Measurements from ENCODE around the gene CCBE1.

Gene CCBE1

DNA sequence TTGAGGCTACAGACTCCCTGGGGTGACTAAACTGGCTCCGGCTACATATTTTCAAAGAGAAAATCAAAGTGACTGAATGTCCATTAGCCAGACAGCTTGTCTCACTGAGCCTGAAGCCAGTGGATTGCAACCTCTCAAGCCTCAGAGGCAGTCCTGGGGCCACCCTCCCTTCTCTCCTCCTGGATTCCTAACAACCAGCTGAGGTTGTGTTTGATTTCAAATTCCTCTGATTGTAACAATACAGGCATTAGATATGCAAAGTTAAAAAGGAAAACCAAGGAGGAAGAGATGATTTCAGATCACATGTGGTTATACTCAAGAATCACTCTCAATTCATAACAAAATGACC, 237.2 kb downstream of the CCBE1 start:
- no peaks in the 10 kb centered on the region for H3K79me1 ChIP-seq (ENCODE audit: low read depth, low read length)
- no peak overlapping the region for H2AK5ac ChIP-seq (ENCODE audit: low read depth, low read length)
- no peak overlapping the region for H3K4me3 ChIP-seq (ENCODE audit: low read length in 2 of 2)
- H2BK5ac ChIP-seq (ENCODE audit: low read length): no peak overlapping the region
- DNase-seq (ENCODE audit: low spot score): no peak
- no CpG with 5 or more reads among the region's 1 CpG for WGBS, 2 donors (ENCODE audit: extremely low coverage in 2 of 2, insufficient read length in 2 of 2, insufficient replicate concordance in 1 of 2)
- H3K4me2 ChIP-seq (ENCODE audit: insufficient read depth, low read length, poor library complexity, severe bottlenecking): no peak overlapping the region
- no peak overlapping the region for H3K27ac ChIP-seq (replicated peaks; ENCODE audit: low read length)
- H2AFZ ChIP-seq (ENCODE audit: low read length): no peak overlapping the region
- H4K8ac ChIP-seq (ENCODE audit: low read depth, low read length): no peak overlapping the region
- H3K14ac ChIP-seq (ENCODE audit: low read length): no peak overlapping the region
- H4K91ac ChIP-seq (ENCODE audit: low read depth, low read length, poor library complexity): no peak overlapping the region
- H3K27me3 ChIP-seq (ENCODE audit: control insufficient read depth in 3 of 3, insufficient read depth in 3 of 3, low read depth in 1 of 3, low read length in 3 of 3): peaks cover 0 to 19% (median 0%) of the 10 kb centered on the region in 3 experiments
- no peak overlapping the region for H3K4ac ChIP-seq (ENCODE audit: low read length)
- H3K36me3 ChIP-seq (replicated peaks in 1 of 2; ENCODE audit: control insufficient read depth in 2 of 2, insufficient read depth in 2 of 2, low read length in 2 of 2): no peaks in the 10 kb centered on the region
- no peak overlapping the region for H2BK12ac ChIP-seq (ENCODE audit: low read length)
- H3K9ac ChIP-seq (ENCODE audit: low read depth, low read length, poor library complexity): no peak overlapping the region
- no peak overlapping the region for H3K18ac ChIP-seq (ENCODE audit: low read length)
- H3K9me3 ChIP-seq (replicated peaks in 1 of 2; ENCODE audit: control insufficient read depth in 2 of 2, insufficient read depth in 1 of 2, low read depth in 1 of 2, low read length in 2 of 2): no peaks in the 10 kb centered on the region
- H3K4me1 ChIP-seq (ENCODE audit: control insufficient read depth in 2 of 2, insufficient read depth in 1 of 2, low read depth in 1 of 2, low read length in 2 of 2): peaks cover 0 to 4% of the 10 kb centered on the region in 2 donors
- H2BK15ac ChIP-seq (ENCODE audit: low read length): no peak overlapping the region
- no peak overlapping the region for H3K23ac ChIP-seq (ENCODE audit: low read depth, low read length, poor library complexity)
- no peak overlapping the region for H2BK120ac ChIP-seq (ENCODE audit: low read depth, low read length)

DNA sequence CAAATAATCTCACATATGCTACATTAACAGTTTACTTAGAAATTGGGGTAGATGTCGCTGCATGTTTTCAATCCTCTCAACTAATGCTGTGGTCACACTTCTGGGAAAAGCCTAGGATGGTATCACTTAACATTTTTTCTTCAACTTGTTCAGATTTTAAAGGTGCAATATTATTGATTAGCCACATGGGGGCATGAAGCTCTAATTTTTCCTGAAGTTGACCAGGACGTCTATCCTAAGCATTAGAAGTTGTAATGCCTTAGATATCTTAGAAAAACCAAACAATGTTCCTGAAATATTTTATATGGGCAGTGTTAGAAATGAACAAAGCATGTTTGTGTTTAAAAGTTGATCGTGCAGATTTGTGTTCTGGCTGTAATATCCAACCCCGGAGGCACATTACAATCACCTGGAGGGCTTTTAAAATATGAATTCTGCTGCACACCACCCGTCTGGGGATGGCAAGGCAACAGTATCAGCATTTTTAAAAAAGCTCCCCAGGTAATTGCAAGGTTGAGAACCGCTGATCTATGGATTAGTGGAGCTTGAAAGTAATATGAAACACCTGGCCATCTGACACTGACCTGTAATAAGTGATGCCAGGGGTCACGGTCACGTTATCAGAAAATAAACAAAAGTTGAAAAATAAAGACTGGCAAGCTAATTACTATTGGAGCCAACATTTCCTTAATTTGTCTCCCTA, 237.7 kb downstream of the CCBE1 start:
- Histone ChIP-seq H2BK15ac (ENCODE audit: low read length) (no peak overlapping the region), H2AK5ac (ENCODE audit: low read depth, low read length) (no peak overlapping the region), H3K27ac (replicated peaks; ENCODE audit: low read length) (no peak overlapping the region), H3K27me3 (ENCODE audit: control insufficient read depth in 3 of 3, insufficient read depth in 3 of 3, low read depth in 1 of 3, low read length in 3 of 3) (peaks cover 0 to 23% (median 0%) of the 10 kb centered on the region in 3 experiments), H3K36me3 (replicated peaks in 1 of 2; ENCODE audit: control insufficient read depth in 2 of 2, insufficient read depth in 2 of 2, low read length in 2 of 2) (no peaks in the 10 kb centered on the region), H2AFZ (ENCODE audit: low read length) (no peak overlapping the region), H4K91ac (ENCODE audit: low read depth, low read length, poor library complexity) (no peak overlapping the region), H2BK120ac (ENCODE audit: low read depth, low read length) (no peak overlapping the region), H3K4me3 (ENCODE audit: low read length in 2 of 2) (no peak overlapping the region), H3K4ac (ENCODE audit: low read length) (no peak overlapping the region), H3K4me2 (ENCODE audit: insufficient read depth, low read length, poor library complexity, severe bottlenecking) (no peak overlapping the region), H3K18ac (ENCODE audit: low read length) (no peak overlapping the region), H3K14ac (ENCODE audit: low read length) (no peak overlapping the region), H3K9me3 (replicated peaks in 1 of 2; ENCODE audit: control insufficient read depth in 2 of 2, insufficient read depth in 1 of 2, low read depth in 1 of 2, low read length in 2 of 2) (no peaks in the 10 kb centered on the region), H2BK12ac (ENCODE audit: low read length) (no peak overlapping the region), H2BK5ac (ENCODE audit: low read length) (no peak overlapping the region), H3K4me1 (ENCODE audit: control insufficient read depth in 2 of 2, insufficient read depth in 1 of 2, low read depth in 1 of 2, low read length in 2 of 2) (peaks cover 0 to 6% of the 10 kb centered on the region in 2 donors), H3K79me1 (ENCODE audit: low read depth, low read length) (no peaks in the 10 kb centered on the region), H3K9ac (ENCODE audit: low read depth, low read length, poor library complexity) (no peak overlapping the region), H3K23ac (ENCODE audit: low read depth, low read length, poor library complexity) (no peak overlapping the region), H4K8ac (ENCODE audit: low read depth, low read length) (no peak overlapping the region)
- DNase-seq (ENCODE audit: low spot score): no peak
- no CpG with 5 or more reads among the region's 8 CpGs for WGBS, 2 donors (ENCODE audit: extremely low coverage in 2 of 2, insufficient read length in 2 of 2, insufficient replicate concordance in 1 of 2)

DNA sequence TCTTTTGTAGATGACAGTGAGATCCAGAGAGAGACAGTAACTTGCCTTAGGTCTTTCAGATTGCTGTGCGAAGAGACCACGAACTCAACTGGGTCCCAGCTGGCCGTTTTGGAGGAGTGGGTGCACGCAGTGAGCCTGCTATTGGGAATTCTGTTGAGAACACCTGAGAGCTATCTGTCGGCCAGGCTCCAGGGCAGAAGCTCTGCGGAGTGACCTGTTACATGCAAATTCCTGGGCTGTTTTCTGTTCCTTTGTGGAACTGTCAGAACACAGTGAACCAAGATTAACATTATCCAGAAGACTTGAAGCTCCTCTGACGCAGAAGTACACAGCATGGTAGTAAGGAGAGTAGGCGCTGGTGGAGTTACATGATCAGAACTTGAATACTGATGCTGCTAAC, 238.6 kb downstream of the CCBE1 start:
- H3K18ac ChIP-seq (ENCODE audit: low read length): no peak overlapping the region
- H2BK12ac ChIP-seq (ENCODE audit: low read length): no peak overlapping the region
- no peaks in the 10 kb centered on the region for H3K9me3 ChIP-seq (replicated peaks in 1 of 2; ENCODE audit: control insufficient read depth in 2 of 2, insufficient read depth in 1 of 2, low read depth in 1 of 2, low read length in 2 of 2)
- H3K27me3 ChIP-seq (ENCODE audit: control insufficient read depth in 3 of 3, insufficient read depth in 3 of 3, low read depth in 1 of 3, low read length in 3 of 3): peaks cover 0 to 23% (median 0%) of the 10 kb centered on the region in 3 experiments
- no peak overlapping the region for H2BK5ac ChIP-seq (ENCODE audit: low read length)
- H3K9ac ChIP-seq (ENCODE audit: low read depth, low read length, poor library complexity): no peak overlapping the region
- no peak overlapping the region for H2BK15ac ChIP-seq (ENCODE audit: low read length)
- no peak overlapping the region for H2BK120ac ChIP-seq (ENCODE audit: low read depth, low read length)
- no peak overlapping the region for H2AK5ac ChIP-seq (ENCODE audit: low read depth, low read length)
- H3K14ac ChIP-seq (ENCODE audit: low read length): no peak overlapping the region
- no peak for DNase-seq (ENCODE audit: low spot score)
- H3K27ac ChIP-seq (replicated peaks; ENCODE audit: low read length): no peak overlapping the region
- no peak overlapping the region for H3K4me3 ChIP-seq (ENCODE audit: low read length in 2 of 2)
- no peaks in the 10 kb centered on the region for H3K79me1 ChIP-seq (ENCODE audit: low read depth, low read length)
- H3K4ac ChIP-seq (ENCODE audit: low read length): no peak overlapping the region
- WGBS, 2 donors (ENCODE audit: extremely low coverage in 2 of 2, insufficient read length in 2 of 2, insufficient replicate concordance in 1 of 2): no CpG with 5 or more reads among the region's 8 CpGs
- no peak overlapping the region for H4K91ac ChIP-seq (ENCODE audit: low read depth, low read length, poor library complexity)
- H3K4me2 ChIP-seq (ENCODE audit: insufficient read depth, low read length, poor library complexity, severe bottlenecking): no peak overlapping the region
- H3K4me1 ChIP-seq (ENCODE audit: control insufficient read depth in 2 of 2, insufficient read depth in 1 of 2, low read depth in 1 of 2, low read length in 2 of 2): peaks cover 0 to 6% of the 10 kb centered on the region in 2 donors
- H3K36me3 ChIP-seq (replicated peaks in 1 of 2; ENCODE audit: control insufficient read depth in 2 of 2, insufficient read depth in 2 of 2, low read length in 2 of 2): no peaks in the 10 kb centered on the region
- H4K8ac ChIP-seq (ENCODE audit: low read depth, low read length): no peak overlapping the region
- no peak overlapping the region for H3K23ac ChIP-seq (ENCODE audit: low read depth, low read length, poor library complexity)
- H2AFZ ChIP-seq (ENCODE audit: low read length): no peak overlapping the region

DNA sequence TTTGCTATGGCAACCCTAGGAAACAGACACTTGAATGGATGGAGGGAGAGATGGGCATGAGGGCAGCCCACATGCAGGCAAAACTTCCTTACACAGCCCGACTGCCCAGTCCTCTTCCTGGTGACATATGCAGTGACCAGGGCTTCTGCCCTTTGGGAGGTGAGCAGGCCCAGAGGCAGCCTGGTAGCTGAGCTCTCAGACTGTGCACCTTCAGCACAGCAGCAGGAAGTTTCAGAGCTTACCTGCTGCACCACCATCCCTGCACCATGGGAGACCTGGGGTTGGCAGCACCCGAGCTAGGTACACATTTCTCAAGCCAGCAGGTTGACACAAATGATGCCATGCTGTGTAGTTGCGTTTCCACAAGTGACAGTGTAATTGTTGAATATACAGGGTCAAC, 240.6 kb downstream of the CCBE1 start:
- no peak overlapping the region for H2BK120ac ChIP-seq (ENCODE audit: low read depth, low read length)
- no peak for DNase-seq (ENCODE audit: low spot score)
- H4K91ac ChIP-seq (ENCODE audit: low read depth, low read length, poor library complexity): peak overlapping the region; percentile 3
- peaks cover 0 to 6% of the 10 kb centered on the region in 2 donors for H3K4me1 ChIP-seq (ENCODE audit: control insufficient read depth in 2 of 2, insufficient read depth in 1 of 2, low read depth in 1 of 2, low read length in 2 of 2)
- no peak overlapping the region for H3K23ac ChIP-seq (ENCODE audit: low read depth, low read length, poor library complexity)
- H3K36me3 ChIP-seq (replicated peaks in 1 of 2; ENCODE audit: control insufficient read depth in 2 of 2, insufficient read depth in 2 of 2, low read length in 2 of 2): no peaks in the 10 kb centered on the region
- H2BK15ac ChIP-seq (ENCODE audit: low read length): peak overlapping the region; percentile 64
- no peak overlapping the region for H3K4me3 ChIP-seq (ENCODE audit: low read length in 2 of 2)
- no peak overlapping the region for H2AFZ ChIP-seq (ENCODE audit: low read length)
- H3K18ac ChIP-seq (ENCODE audit: low read length): no peak overlapping the region
- H3K27me3 ChIP-seq (ENCODE audit: control insufficient read depth in 3 of 3, insufficient read depth in 3 of 3, low read depth in 1 of 3, low read length in 3 of 3): peaks cover 0 to 28% (median 0%) of the 10 kb centered on the region in 3 experiments
- H3K4me2 ChIP-seq (ENCODE audit: insufficient read depth, low read length, poor library complexity, severe bottlenecking): no peak overlapping the region
- H2BK5ac ChIP-seq (ENCODE audit: low read length): no peak overlapping the region
- H3K9ac ChIP-seq (ENCODE audit: low read depth, low read length, poor library complexity): peak overlapping the region; percentile 65
- no peak overlapping the region for H2BK12ac ChIP-seq (ENCODE audit: low read length)
- H3K27ac ChIP-seq (replicated peaks; ENCODE audit: low read length): no peak overlapping the region
- no peaks in the 10 kb centered on the region for H3K9me3 ChIP-seq (replicated peaks in 1 of 2; ENCODE audit: control insufficient read depth in 2 of 2, insufficient read depth in 1 of 2, low read depth in 1 of 2, low read length in 2 of 2)
- H4K8ac ChIP-seq (ENCODE audit: low read depth, low read length): no peak overlapping the region
- no peak overlapping the region for H3K4ac ChIP-seq (ENCODE audit: low read length)
- H3K14ac ChIP-seq (ENCODE audit: low read length): no peak overlapping the region
- WGBS, 2 donors (ENCODE audit: extremely low coverage in 2 of 2, insufficient read length in 2 of 2, insufficient replicate concordance in 1 of 2): no CpG with 5 or more reads among the region's 3 CpGs
- H2AK5ac ChIP-seq (ENCODE audit: low read depth, low read length): no peak overlapping the region
- H3K79me1 ChIP-seq (ENCODE audit: low read depth, low read length): no peaks in the 10 kb centered on the region
